Activated T-helper 1 cell treated with anti-CD3 and anti-CD28 coated beads, Interleukin-2, amount 50 U/mL, for 16 hours (primary cell): ENCODE measurements around the gene SCD5.

Source experiments
- DNase-seq, 2 donors: peaks; one replicate each; pipeline ENCODE4 v3.0.0-alpha.2; 2020; ENCODE audit warnings: low read depth in 1 of 2, low spot score in 1 of 2

SCD5 gene

DNA sequence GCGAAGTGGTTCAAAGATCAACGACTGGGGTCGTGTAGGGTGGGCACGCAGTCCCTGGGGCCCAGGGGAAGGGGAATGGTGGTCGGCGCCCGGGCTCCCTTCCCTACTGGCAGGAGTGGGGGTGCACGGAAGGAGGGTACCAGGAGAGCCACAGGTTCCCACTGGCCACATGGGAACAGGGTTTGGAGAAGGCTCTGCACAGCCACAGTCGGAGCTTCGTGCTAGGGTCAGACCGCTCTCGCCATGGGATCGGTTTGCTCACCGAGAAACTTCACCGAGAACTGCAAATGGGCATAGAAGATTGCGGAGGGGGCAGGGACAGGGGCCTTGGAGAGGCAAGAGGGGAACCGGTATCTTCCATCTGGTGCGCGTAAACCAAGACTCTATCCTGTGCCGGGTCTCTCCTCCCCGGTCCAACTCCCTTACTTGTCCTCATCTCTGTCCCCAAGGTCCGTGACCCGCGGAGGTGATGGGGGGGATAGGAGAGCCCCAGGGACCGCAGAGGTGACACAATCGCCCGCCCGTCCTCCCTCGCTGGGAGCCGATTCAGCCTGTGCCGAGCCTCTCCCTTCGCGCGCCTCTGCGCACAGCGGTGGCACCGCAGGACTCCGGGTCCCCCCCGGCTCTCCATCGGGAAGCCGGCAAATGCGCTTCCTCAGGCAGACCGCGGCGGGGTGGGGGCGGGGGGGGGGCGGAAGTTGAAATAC, 1.0 kb downstream of the SCD5 start:
- DNase-seq = no peak

- DNase-seq = no peak
Observed at GRCh38 chr4:82797040-82797404, 1.6 kb downstream of the SCD5 start.

- DNase-seq = no peak
Observed at GRCh38 chr4:82792912-82793649, 5.5 kb downstream of the SCD5 start.

- no peak for DNase-seq
Observed at GRCh38 chr4:82791179-82791578, 7.4 kb downstream of the SCD5 start.

DNA sequence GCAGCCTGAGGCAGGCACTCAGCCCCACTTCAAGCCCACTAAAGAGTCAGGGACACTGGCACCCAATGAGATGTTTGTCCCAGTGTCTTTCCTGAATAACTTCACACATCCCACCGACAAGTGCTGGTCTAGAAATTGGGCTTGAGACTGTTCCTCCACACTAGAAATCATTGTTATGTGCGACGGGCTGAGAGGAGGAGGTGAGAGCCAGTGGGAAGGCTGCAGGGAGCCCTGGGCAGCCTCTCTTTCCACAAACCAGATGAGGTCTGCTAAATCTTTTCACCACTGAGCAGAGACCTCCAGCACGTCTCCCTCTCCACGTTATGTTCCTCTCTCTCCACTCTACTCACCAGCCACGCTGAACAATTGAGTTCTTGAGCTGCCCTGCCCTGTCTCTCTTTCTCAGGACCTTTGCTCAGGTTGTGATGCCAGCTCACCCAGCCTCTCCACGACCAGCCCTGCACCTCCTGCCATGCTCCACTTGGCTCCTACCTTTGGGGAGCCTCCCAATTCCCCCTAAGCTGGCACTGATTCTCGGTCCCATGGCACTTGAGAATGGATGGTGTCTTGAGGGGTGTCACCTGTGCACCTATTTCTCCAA, 8.4 kb downstream of the SCD5 start:
- no peak for DNase-seq

DNA sequence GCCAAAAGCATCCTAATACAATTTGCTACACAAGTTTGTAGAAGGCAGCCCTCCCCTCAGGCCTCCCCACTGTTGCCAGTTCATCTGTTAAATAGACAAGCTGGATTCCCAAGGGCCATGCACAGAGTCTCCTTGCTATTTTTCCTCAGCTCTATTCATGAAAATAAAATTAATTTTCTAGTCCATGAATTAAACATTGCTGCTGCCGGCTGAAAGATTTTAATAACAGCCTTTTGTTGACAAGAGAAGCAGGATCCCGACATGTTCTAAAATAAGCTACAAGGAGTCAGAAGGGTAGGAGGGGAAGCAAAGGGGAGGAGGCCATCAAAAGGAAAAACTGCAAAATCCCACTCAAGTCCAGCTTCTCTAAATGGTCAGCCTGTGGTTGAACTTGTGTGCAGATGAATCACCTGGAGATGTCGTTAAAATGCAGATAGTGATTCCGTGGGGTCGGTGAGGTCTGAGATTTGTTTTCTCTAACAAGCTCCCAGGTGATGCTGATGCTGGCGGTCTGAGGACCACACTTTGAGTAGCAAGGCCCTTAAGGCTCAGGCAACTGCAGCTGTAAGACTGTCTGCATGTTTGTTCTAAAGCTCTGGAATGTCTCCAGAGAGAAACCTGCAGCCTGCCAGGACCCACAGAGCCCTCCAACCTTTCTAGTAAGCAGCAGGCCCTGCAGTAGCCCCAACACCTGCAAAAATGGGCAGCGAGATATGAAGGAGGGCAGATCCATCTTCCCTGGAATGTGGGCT, 9.4 kb downstream of the SCD5 start:
- no peak for DNase-seq

DNA sequence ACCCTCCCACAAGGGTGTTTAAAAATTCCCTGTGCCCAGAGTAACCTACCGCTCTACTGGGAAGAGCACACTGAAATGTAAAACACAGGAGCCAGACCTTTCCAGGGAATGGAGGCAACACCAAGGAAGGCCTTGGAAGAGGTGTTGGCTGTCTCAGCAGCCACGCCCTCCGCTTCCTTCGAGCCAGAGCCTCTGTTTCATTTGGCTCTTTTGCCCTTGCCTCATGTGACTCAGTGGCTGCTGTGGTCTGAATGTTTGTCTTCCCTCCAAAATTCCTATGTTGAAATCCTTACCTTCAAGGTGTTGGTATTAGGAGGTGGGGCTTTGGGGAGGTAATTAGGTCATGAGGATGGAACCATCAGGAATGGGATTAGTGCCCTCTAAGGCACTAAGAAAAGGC, 11.3 kb downstream of the SCD5 start:
- DNase-seq = no peak

GRCh38 chr4:82786828-82787227, 11.8 kb downstream of the SCD5 start:
- no peak for DNase-seq

- DNase-seq = no peak
Observed at GRCh38 chr4:82785611-82786400, 12.8 kb downstream of the SCD5 start.

- DNase-seq = no peak
Observed at GRCh38 chr4:82784681-82785610, 13.7 kb downstream of the SCD5 start.

- no peak for DNase-seq
Observed at GRCh38 chr4:82782626-82783345, 15.8 kb downstream of the SCD5 start.

- DNase-seq = no peak
Observed at GRCh38 chr4:82780752-82781231, 17.8 kb downstream of the SCD5 start.

- DNase-seq = no peak
Observed at GRCh38 chr4:82780170-82780751, 18.3 kb downstream of the SCD5 start.

DNA sequence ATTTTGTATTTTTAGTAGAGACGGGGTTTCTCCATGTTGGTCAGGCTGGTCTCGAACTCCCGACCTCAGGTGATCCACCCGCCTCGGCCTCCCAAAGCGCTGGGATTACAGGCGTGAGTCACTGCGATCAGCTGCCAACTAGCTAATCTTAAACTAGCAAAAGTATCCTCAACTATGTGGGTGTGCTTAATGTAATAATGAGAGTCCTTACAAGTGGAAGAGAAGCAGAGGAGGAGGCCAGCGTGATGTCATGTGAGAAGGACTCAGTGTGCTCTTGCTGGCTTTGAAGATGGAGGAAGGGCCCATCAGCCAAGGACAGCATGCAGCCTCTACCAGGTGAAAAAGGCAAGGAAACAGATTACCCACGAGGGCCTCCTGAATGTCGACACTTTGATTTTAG, 19.6 kb downstream of the SCD5 start:
- DNase-seq = no peak

GRCh38 chr4:82777857-82778525, 20.6 kb downstream of the SCD5 start:
- no peak for DNase-seq

DNA sequence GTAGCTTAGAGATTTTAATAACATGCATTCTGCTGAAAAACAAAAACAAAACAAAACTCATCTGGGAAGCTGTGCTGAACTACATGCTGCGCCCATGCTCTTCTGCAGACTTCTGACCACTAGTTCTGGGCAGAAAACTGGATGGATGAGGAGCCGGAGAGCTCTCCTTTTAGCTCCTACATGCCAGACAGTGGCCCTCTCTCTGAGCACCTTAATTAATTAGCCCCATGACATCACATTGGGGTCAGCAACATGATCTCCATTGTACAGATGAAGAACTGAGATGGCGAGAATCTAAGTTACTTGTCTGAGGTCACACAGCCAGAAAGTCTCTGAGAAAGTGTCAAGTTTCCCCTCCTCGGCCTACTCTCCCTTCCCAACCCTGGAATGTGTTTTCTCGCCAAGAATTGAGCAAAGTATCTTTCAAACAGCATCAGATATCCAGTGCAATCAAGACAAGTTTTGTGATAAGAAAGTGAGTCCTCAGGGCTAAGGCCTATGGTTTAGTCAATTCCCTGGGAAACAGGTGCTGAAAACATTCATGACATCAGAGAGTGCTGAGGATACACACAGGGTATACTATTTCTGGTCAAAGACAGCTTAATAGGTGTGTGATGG, 21.6 kb downstream of the SCD5 start:
- no peak for DNase-seq

DNA sequence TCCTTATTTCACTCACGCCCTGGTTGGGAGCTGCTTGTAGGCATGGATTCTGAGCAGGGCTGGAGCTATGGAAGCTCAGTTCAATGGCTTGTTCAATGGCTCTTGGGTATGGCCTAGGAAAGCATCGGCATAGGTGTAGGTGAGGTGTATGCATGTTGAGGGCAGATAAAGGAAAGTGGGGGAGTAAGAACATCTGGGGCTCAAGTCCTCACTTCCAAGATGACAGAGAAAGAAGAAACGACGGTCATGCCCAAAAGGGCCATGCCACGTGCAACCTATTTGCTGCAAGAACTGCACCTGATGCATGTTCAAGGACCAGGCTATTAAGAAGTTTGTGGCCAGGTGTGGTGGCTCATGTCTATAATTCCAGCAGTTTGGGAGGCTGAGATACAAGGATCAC, 23.4 kb downstream of the SCD5 start:
- no peak for DNase-seq

GRCh38 chr4:82774711-82775171, 23.9 kb downstream of the SCD5 start:
- no peak for DNase-seq
